Neuronal stem cell (in vitro differentiated cells): ENCODE measurements around the gene MARCHF6.

Experiments
- DNase-seq: peaks from one replicate; pipeline ENCODE4 v3.0.0-alpha.2; 2013; ENCODE audit warnings: low spot score
- H2AFZ ChIP-seq: one replicate; pipeline ENCODE4 v1.6.1; 2013; ENCODE audit warnings: mild to moderate bottlenecking, low read length, inconsistent platforms
- H2AK5ac ChIP-seq: 2 replicates; pipeline ENCODE4 v1.6.1; 2013; ENCODE audit warnings: low read depth, mild to moderate bottlenecking, inconsistent platforms, low read length, moderate library complexity, mixed read lengths
- H2BK120ac ChIP-seq: 2 replicates; pipeline ENCODE4 v1.6.1; 2013; ENCODE audit warnings: low read depth, mild to moderate bottlenecking, inconsistent platforms, low read length, moderate library complexity, mixed read lengths
- H2BK12ac ChIP-seq: one replicate; pipeline ENCODE4 v1.6.1; 2013; ENCODE audit warnings: low read length, inconsistent platforms
- H2BK15ac ChIP-seq: 2 replicates; pipeline ENCODE4 v1.6.1; 2013; ENCODE audit warnings: mild to moderate bottlenecking, low read length, inconsistent platforms, mixed read lengths
- H2BK5ac ChIP-seq: one replicate; pipeline ENCODE4 v1.6.1; 2013; ENCODE audit warnings: inconsistent platforms, mild to moderate bottlenecking, low read length, moderate library complexity
- H3K14ac ChIP-seq: one replicate; pipeline ENCODE4 v1.6.1; 2013; ENCODE audit warnings: low read length, inconsistent platforms
- H3K18ac ChIP-seq: 2 replicates; pipeline ENCODE4 v1.6.1; 2013; ENCODE audit warnings: low read length, inconsistent platforms
- H3K23ac ChIP-seq: 2 replicates; pipeline ENCODE4 v1.6.1; 2013; ENCODE audit warnings: low read depth, mild to moderate bottlenecking, mixed read lengths, low read length, inconsistent platforms; ENCODE audit not compliant: poor library complexity
- H3K27ac ChIP-seq: replicated peaks from 3 replicates; pipeline ENCODE4 v1.5.1; 2013; ENCODE audit warnings: low read length, inconsistent platforms
- H3K27me3 ChIP-seq, 3 experiments: 2 replicates each; pipeline ENCODE4 v1.6.1; 2013; ENCODE audit warnings: low read length in 3 of 3, mild to moderate bottlenecking in 2 of 3, inconsistent platforms in 1 of 3, low read depth in 1 of 3, mixed read lengths in 1 of 3, moderate library complexity in 1 of 3; ENCODE audit not compliant: control insufficient read depth in 3 of 3, insufficient read depth in 3 of 3
- H3K36me3 ChIP-seq, 2 donors: replicated peaks in 1 of 2; 2 replicates each; pipeline ENCODE4 v1.6.1; 2013; ENCODE audit warnings: low read length in 2 of 2; ENCODE audit not compliant: control insufficient read depth in 2 of 2, insufficient read depth in 2 of 2
- H3K4ac ChIP-seq: 2 replicates; pipeline ENCODE4 v1.6.1; 2013; ENCODE audit warnings: inconsistent platforms, mild to moderate bottlenecking, low read length, moderate library complexity
- H3K4me1 ChIP-seq, 2 donors: 1 replicate in 1 of 2; 2 replicates in 1 of 2; pipeline ENCODE4 v1.6.1; 2013; ENCODE audit warnings: low read length in 2 of 2, low read depth in 1 of 2; ENCODE audit not compliant: control insufficient read depth in 2 of 2, insufficient read depth in 1 of 2
- H3K4me2 ChIP-seq: one replicate; pipeline ENCODE4 v1.6.1; 2013; ENCODE audit warnings: mild to moderate bottlenecking, low read length, inconsistent platforms; ENCODE audit not compliant: insufficient read depth, poor library complexity, severe bottlenecking
- H3K4me3 ChIP-seq, 2 donors: 2 replicates each; pipeline ENCODE4 v1.5.1; 2013; ENCODE audit warnings: low read length in 2 of 2, mild to moderate bottlenecking in 2 of 2, inconsistent platforms in 1 of 2, moderate library complexity in 1 of 2
- H3K79me1 ChIP-seq: one replicate; pipeline ENCODE4 v1.6.1; 2013; ENCODE audit warnings: low read depth, mild to moderate bottlenecking, inconsistent platforms, low read length, moderate library complexity
- H3K9ac ChIP-seq: one replicate; pipeline ENCODE4 v1.6.1; 2013; ENCODE audit warnings: mild to moderate bottlenecking, low read depth, low read length, inconsistent platforms; ENCODE audit not compliant: poor library complexity
- H3K9me3 ChIP-seq, 2 donors: replicated peaks in 1 of 2; 2 replicates each; pipeline versions ENCODE3 to v1.6.1; 2013; ENCODE audit warnings: low read length in 2 of 2, mild to moderate bottlenecking in 2 of 2, inconsistent platforms in 1 of 2, low read depth in 1 of 2, mixed read lengths in 1 of 2, moderate library complexity in 1 of 2; ENCODE audit not compliant: control insufficient read depth in 2 of 2, insufficient read depth in 1 of 2
- H4K8ac ChIP-seq: one replicate; pipeline ENCODE4 v1.6.1; 2013; ENCODE audit warnings: low read depth, mild to moderate bottlenecking, inconsistent platforms, low read length, moderate library complexity
- H4K91ac ChIP-seq: one replicate; pipeline ENCODE4 v1.6.1; 2013; ENCODE audit warnings: low read length, low read depth, mild to moderate bottlenecking, inconsistent platforms; ENCODE audit not compliant: poor library complexity
- WGBS, 2 donors: extraction: QIAGEN DNeasy Blood & Tissue Kit; methylation state at CpG; one replicate each; pipeline ENCODE4 v1.1.7; 2013; ENCODE audit warnings: missing lambda C conversion rate in 2 of 2, mixed read lengths in 1 of 2; ENCODE audit not compliant: insufficient read length in 2 of 2, insufficient replicate concordance in 1 of 2; ENCODE audit errors: extremely low coverage in 2 of 2; 5-methylcytosine and 5-hydroxymethylcytosine counted together

The MARCHF6 gene

GRCh38 chr5:10317825-10318682, 35.4 kb upstream of the MARCHF6 start:
- H4K91ac ChIP-seq = no peak overlapping the region
- H3K4ac ChIP-seq = peak overlapping the region; percentile 23
- peak overlapping the region; percentile 60 for H3K9ac ChIP-seq
- H3K79me1 ChIP-seq = peaks cover 3% of the 10 kb centered on the region
- no peak overlapping the region for H3K14ac ChIP-seq
- H3K4me2 ChIP-seq = no peak overlapping the region
- no peak overlapping the region for H2BK15ac ChIP-seq
- no peak overlapping the region for H2AFZ ChIP-seq
- peaks cover 0 to 3% of the 10 kb centered on the region in 2 donors for H3K9me3 ChIP-seq
- H4K8ac ChIP-seq = peak overlapping the region; percentile 65
- no peak overlapping the region for H2BK12ac ChIP-seq
- no peak overlapping the region for H2BK5ac ChIP-seq
- peaks cover 0 to 4% (median 0%) of the 10 kb centered on the region in 3 experiments for H3K27me3 ChIP-seq
- no peak overlapping the region for H2AK5ac ChIP-seq
- H3K4me1 ChIP-seq = no peaks in the 10 kb centered on the region
- H3K4me3 ChIP-seq = no peak overlapping the region
- H2BK120ac ChIP-seq = no peak overlapping the region
- DNase-seq = no peak
- no peak overlapping the region for H3K23ac ChIP-seq
- WGBS, 2 donors = no CpG with 5 or more reads among the region's 6 CpGs
- H3K27ac ChIP-seq = no peak overlapping the region
- H3K36me3 ChIP-seq = no peaks in the 10 kb centered on the region
- H3K18ac ChIP-seq = peak overlapping the region; percentile 28

- Histone ChIP-seq H3K9ac (no peak overlapping the region), H3K23ac (no peak overlapping the region), H3K4me2 (no peak overlapping the region), H2AFZ (no peak overlapping the region), H2BK15ac (no peak overlapping the region), H3K14ac (no peak overlapping the region), H2BK5ac (no peak overlapping the region), H3K27ac (no peak overlapping the region), H3K4ac (no peak overlapping the region), H2BK120ac (no peak overlapping the region), H3K4me3 (no peak overlapping the region), H2BK12ac (no peak overlapping the region), H3K27me3 (peaks cover 0 to 4% (median 0%) of the 10 kb centered on the region in 3 experiments), H3K4me1 (no peaks in the 10 kb centered on the region), H3K18ac (no peak overlapping the region), H3K36me3 (no peaks in the 10 kb centered on the region), H3K9me3 (peaks cover 0 to 3% of the 10 kb centered on the region in 2 donors), H2AK5ac (no peak overlapping the region), H4K8ac (no peak overlapping the region), H4K91ac (no peak overlapping the region), H3K79me1 (peaks cover 3% of the 10 kb centered on the region)
- no peak for DNase-seq
- no CpG with 5 or more reads among the region's 11 CpGs for WGBS, 2 donors
Measured at GRCh38 chr5:10319202-10319851, 34.2 kb upstream of the MARCHF6 start.

GRCh38 chr5:10320793-10321192, 32.7 kb upstream of the MARCHF6 start:
- Histone ChIP-seq H3K4me2 (no peak overlapping the region), H3K4me1 (no peaks in the 10 kb centered on the region), H3K79me1 (peaks cover 3% of the 10 kb centered on the region), H3K27me3 (peaks cover 0 to 4% (median 0%) of the 10 kb centered on the region in 3 experiments), H4K8ac (no peak overlapping the region), H3K27ac (no peak overlapping the region), H3K4ac (no peak overlapping the region), H3K4me3 (no peak overlapping the region), H3K14ac (no peak overlapping the region), H3K9ac (no peak overlapping the region), H2AK5ac (no peak overlapping the region), H2BK5ac (no peak overlapping the region), H4K91ac (no peak overlapping the region), H3K18ac (no peak overlapping the region), H2BK12ac (no peak overlapping the region), H2AFZ (no peak overlapping the region), H2BK120ac (peak overlapping the region; percentile 31), H3K23ac (no peak overlapping the region), H2BK15ac (no peak overlapping the region), H3K36me3 (no peaks in the 10 kb centered on the region), H3K9me3 (peaks cover 0 to 3% of the 10 kb centered on the region in 2 donors)
- no CpG with 5 or more reads among the region's 3 CpGs for WGBS, 2 donors
- no peak for DNase-seq

GRCh38 chr5:10321882-10322281, 31.6 kb upstream of the MARCHF6 start:
- Histone ChIP-seq H3K27me3 (peaks cover 0 to 4% (median 0%) of the 10 kb centered on the region in 3 experiments), H2AK5ac (no peak overlapping the region), H2BK12ac (no peak overlapping the region), H2AFZ (no peak overlapping the region), H3K18ac (no peak overlapping the region), H2BK120ac (no peak overlapping the region), H2BK15ac (no peak overlapping the region), H4K91ac (no peak overlapping the region), H4K8ac (no peak overlapping the region), H3K4me1 (no peaks in the 10 kb centered on the region), H3K23ac (no peak overlapping the region), H3K9ac (no peak overlapping the region), H3K4me3 (no peak overlapping the region), H3K27ac (no peak overlapping the region), H3K14ac (no peak overlapping the region), H3K36me3 (no peaks in the 10 kb centered on the region), H3K4ac (no peak overlapping the region), H3K9me3 (peaks cover 0 to 2% of the 10 kb centered on the region in 2 donors), H2BK5ac (no peak overlapping the region), H3K4me2 (no peak overlapping the region), H3K79me1 (peaks cover 3% of the 10 kb centered on the region)
- WGBS, 2 donors = no CpG with 5 or more reads among the region's 9 CpGs
- DNase-seq = no peak
